Measurements from ENCODE around the gene UBC. TPM values are rescaled to one million over a fixed set of nuclear protein-coding genes. Genes with fewer than 3 reads are reported as not detected.
A peak's percentile ranks its signal among the peaks of the same experiment; 100 is the strongest.

UBC gene
- total and polyA plus RNA-seq, 9 of the 15 experiments (the other 6 are each of a cell fraction or from before 2014, with no cell fraction given): 533 to 1,153 (median 813) TPM

DNA sequence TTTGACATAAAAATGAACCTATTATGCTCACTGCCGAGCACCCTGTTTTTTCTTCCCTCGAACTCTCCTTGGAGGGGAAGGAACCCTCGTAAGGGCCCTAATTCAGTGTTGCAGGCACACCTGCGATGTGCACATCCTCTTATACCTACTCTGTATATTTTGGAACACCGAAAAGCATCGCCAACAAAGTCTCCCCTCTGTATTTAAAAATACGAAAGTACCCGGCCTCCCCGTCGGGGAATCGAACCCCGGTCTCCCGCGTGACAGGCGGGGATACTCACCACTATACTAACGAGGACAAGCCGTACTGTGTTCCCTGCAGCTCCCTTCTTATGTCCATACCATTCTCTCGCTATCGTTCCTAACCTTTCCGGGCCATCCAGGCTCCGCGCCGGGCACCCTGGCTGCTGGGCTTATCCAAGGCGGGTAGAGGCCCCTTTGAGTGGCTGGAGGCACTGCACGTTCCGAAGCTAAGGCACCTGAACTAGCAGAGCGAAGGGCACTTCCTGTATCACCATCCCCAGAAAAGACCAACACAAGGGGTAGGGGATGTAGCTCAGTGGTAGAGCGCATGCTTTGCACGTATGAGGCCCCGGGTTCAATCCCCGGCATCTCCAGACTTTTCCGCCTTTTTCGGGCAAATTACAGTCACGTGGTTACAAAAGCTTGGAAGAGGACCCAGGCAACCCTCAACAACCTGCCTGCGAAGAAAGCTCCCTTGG lies 25.1 kb upstream of the UBC start (continued):
- TF ChIP-seq, protein P1, sequence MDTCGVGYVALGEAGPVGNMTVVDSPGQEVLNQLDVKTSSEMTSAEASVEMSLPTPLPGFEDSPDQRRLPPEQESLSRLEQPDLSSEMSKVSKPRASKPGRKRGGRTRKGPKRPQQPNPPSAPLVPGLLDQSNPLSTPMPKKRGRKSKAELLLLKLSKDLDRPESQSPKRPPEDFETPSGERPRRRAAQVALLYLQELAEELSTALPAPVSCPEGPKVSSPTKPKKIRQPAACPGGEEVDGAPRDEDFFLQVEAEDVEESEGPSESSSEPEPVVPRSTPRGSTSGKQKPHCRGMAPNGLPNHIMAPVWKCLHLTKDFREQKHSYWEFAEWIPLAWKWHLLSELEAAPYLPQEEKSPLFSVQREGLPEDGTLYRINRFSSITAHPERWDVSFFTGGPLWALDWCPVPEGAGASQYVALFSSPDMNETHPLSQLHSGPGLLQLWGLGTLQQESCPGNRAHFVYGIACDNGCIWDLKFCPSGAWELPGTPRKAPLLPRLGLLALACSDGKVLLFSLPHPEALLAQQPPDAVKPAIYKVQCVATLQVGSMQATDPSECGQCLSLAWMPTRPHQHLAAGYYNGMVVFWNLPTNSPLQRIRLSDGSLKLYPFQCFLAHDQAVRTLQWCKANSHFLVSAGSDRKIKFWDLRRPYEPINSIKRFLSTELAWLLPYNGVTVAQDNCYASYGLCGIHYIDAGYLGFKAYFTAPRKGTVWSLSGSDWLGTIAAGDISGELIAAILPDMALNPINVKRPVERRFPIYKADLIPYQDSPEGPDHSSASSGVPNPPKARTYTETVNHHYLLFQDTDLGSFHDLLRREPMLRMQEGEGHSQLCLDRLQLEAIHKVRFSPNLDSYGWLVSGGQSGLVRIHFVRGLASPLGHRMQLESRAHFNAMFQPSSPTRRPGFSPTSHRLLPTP (IDR thresholded peaks at IDR 0.05; ENCODE audit: borderline replicate concordance, extremely low read depth, insufficient read length): peak; percentile 89
- TF ChIP-seq GATAD2B (IDR thresholded peaks at IDR 0.05; ENCODE audit: borderline replicate concordance) (no peak; the same call in 1 of the 2 replicates), PML (IDR thresholded peaks at IDR 0.05; ENCODE audit: low read length) (0 out of 2 replicates have a peak, but pooled peaks have one; percentile 26), ZNF384 (IDR thresholded peaks at IDR 0.05; ENCODE audit: low read depth, low read length) (peak; percentile 31; the same call in 1 of the 2 replicates), PHF20 (IDR thresholded peaks at IDR 0.05; ENCODE audit: partially characterized antibody) (no peak), TCF7L2 (IDR thresholded peaks at IDR 0.05; ENCODE audit: low read depth, low read length) (no peak), ZNF408 (CRISPR knock-in tag; IDR thresholded peaks at IDR 0.05; ENCODE audit: low read depth) (0 out of 2 replicates have a peak, but pooled peaks have one; percentile 28), HMG20A (CRISPR knock-in tag; conservative IDR thresholded peaks at IDR 0.05) (peak; percentile 66; the same call in 1 of the 2 replicates), SRF (CRISPR knock-in tag; IDR thresholded peaks at IDR 0.05) (peak in 1 of 2 experiments; percentile 75; a peak in 1 of 4 replicates), MIER1 (IDR thresholded peaks at IDR 0.05; ENCODE audit: low read depth) (no peak), ILK (tag; IDR thresholded peaks at IDR 0.05; ENCODE audit: borderline replicate concordance, low read depth) (no peak), CHD1 (IDR thresholded peaks at IDR 0.05; ENCODE audit: low read length) (no peak), NFYB (IDR thresholded peaks at IDR 0.05; ENCODE audit: extremely low read depth, insufficient read length) (no peak)
- TF ChIP-seq, protein P2, sequence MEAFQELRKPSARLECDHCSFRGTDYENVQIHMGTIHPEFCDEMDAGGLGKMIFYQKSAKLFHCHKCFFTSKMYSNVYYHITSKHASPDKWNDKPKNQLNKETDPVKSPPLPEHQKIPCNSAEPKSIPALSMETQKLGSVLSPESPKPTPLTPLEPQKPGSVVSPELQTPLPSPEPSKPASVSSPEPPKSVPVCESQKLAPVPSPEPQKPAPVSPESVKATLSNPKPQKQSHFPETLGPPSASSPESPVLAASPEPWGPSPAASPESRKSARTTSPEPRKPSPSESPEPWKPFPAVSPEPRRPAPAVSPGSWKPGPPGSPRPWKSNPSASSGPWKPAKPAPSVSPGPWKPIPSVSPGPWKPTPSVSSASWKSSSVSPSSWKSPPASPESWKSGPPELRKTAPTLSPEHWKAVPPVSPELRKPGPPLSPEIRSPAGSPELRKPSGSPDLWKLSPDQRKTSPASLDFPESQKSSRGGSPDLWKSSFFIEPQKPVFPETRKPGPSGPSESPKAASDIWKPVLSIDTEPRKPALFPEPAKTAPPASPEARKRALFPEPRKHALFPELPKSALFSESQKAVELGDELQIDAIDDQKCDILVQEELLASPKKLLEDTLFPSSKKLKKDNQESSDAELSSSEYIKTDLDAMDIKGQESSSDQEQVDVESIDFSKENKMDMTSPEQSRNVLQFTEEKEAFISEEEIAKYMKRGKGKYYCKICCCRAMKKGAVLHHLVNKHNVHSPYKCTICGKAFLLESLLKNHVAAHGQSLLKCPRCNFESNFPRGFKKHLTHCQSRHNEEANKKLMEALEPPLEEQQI (IDR thresholded peaks at IDR 0.05): peak; percentile 59; the same call in 1 of the 2 replicates
- TF ChIP-seq, protein P3, sequence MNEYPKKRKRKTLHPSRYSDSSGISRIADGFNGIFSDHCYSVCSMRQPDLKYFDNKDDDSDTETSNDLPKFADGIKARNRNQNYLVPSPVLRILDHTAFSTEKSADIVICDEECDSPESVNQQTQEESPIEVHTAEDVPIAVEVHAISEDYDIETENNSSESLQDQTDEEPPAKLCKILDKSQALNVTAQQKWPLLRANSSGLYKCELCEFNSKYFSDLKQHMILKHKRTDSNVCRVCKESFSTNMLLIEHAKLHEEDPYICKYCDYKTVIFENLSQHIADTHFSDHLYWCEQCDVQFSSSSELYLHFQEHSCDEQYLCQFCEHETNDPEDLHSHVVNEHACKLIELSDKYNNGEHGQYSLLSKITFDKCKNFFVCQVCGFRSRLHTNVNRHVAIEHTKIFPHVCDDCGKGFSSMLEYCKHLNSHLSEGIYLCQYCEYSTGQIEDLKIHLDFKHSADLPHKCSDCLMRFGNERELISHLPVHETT (CRISPR knock-in tag; conservative IDR thresholded peaks at IDR 0.05 in 1 of 2, IDR thresholded peaks at IDR 0.05 in 1 of 2): no peak; a peak in 1 of 4 replicates

Measured in K562 (cell line).